ENCODE data around the gene GRK3. TPM values are rescaled to one million over a fixed set of nuclear protein-coding genes. Genes with fewer than 3 reads are reported as not detected.
A peak's percentile ranks its signal among the peaks of the same experiment; 100 is the strongest.
"Not testable (repeated sequence)": the region's sequence is repeated elsewhere in the genome, so short reads cannot be mapped to it uniquely, and the experiment has no call there.

Gene GRK3
- total and polyA plus RNA-seq, 2 donors = 8.4 to 20.2 TPM

- H3K9me3 ChIP-seq (ENCODE audit: control insufficient read depth in 2 of 2, insufficient read depth in 1 of 2, low read length in 1 of 2) = no peaks in the 10 kb centered on the region
- no peak for DNase-seq (ENCODE audit: low read depth in 6 of 9, low spot score in 9 of 9)
- H3K36me3 ChIP-seq (ENCODE audit: control insufficient read depth in 2 of 2, insufficient read depth in 2 of 2, low read length in 1 of 2) = no peaks in the 10 kb centered on the region
- H3K27ac ChIP-seq (ENCODE audit: low read depth in 1 of 2, low read length in 1 of 2) = no peak overlapping the region
- H3K4me3 ChIP-seq (ENCODE audit: low read length in 2 of 2) = no peak overlapping the region
- H3K27me3 ChIP-seq (ENCODE audit: control insufficient read depth in 2 of 2, insufficient read depth in 1 of 2, low read length in 1 of 2) = no peaks in the 10 kb centered on the region
- peaks cover 4 to 9% of the 10 kb centered on the region in 2 donors for H3K4me1 ChIP-seq (ENCODE audit: control insufficient read depth in 2 of 2, insufficient read depth in 2 of 2, low read length in 2 of 2)
- WGBS = 97% methylated on average over 5 of the region's 5 CpGs
These were observed 9.4 kb downstream of the GRK3 start for GRCh38 chr22:25573841-25574240.

GRCh38 chr22:25574736-25575135 is 10.3 kb downstream of the GRK3 start:
- Histone ChIP-seq H3K36me3 (ENCODE audit: control insufficient read depth in 2 of 2, insufficient read depth in 2 of 2, low read length in 1 of 2) (no peaks in the 10 kb centered on the region), H3K27me3 (ENCODE audit: control insufficient read depth in 2 of 2, insufficient read depth in 1 of 2, low read length in 1 of 2) (no peaks in the 10 kb centered on the region), H3K9me3 (ENCODE audit: control insufficient read depth in 2 of 2, insufficient read depth in 1 of 2, low read length in 1 of 2) (no peaks in the 10 kb centered on the region), H3K27ac (ENCODE audit: low read depth in 1 of 2, low read length in 1 of 2) (no peak overlapping the region), H3K4me3 (ENCODE audit: low read length in 2 of 2) (no peak overlapping the region), H3K4me1 (ENCODE audit: control insufficient read depth in 2 of 2, insufficient read depth in 2 of 2, low read length in 2 of 2) (peaks cover 4 to 5% of the 10 kb centered on the region in 2 donors)
- no peak for DNase-seq (ENCODE audit: low read depth in 6 of 9, low spot score in 9 of 9)
- WGBS = 99% methylated on average over 4 of the region's 4 CpGs

- H3K4me3 ChIP-seq (ENCODE audit: low read length in 2 of 2); H3K9me3 ChIP-seq (ENCODE audit: control insufficient read depth in 2 of 2, insufficient read depth in 1 of 2, low read length in 1 of 2); H3K27ac ChIP-seq (ENCODE audit: low read depth in 1 of 2, low read length in 1 of 2); DNase-seq (ENCODE audit: low read depth in 6 of 9, low spot score in 9 of 9); H3K4me1 ChIP-seq (ENCODE audit: control insufficient read depth in 2 of 2, insufficient read depth in 2 of 2, low read length in 2 of 2); H3K27me3 ChIP-seq (ENCODE audit: control insufficient read depth in 2 of 2, insufficient read depth in 1 of 2, low read length in 1 of 2); H3K36me3 ChIP-seq (ENCODE audit: control insufficient read depth in 2 of 2, insufficient read depth in 2 of 2, low read length in 1 of 2): not testable (repeated sequence)
- 98% methylated on average over 7 of the region's 8 CpGs for WGBS
These were observed 11.4 kb downstream of the GRK3 start for GRCh38 chr22:25575674-25576392.

- not testable (repeated sequence) for DNase-seq (ENCODE audit: low read depth in 6 of 9, low spot score in 9 of 9); H3K4me1 ChIP-seq (ENCODE audit: control insufficient read depth in 2 of 2, insufficient read depth in 2 of 2, low read length in 2 of 2); H3K27ac ChIP-seq (ENCODE audit: low read depth in 1 of 2, low read length in 1 of 2); H3K36me3 ChIP-seq (ENCODE audit: control insufficient read depth in 2 of 2, insufficient read depth in 2 of 2, low read length in 1 of 2); H3K9me3 ChIP-seq (ENCODE audit: control insufficient read depth in 2 of 2, insufficient read depth in 1 of 2, low read length in 1 of 2); H3K27me3 ChIP-seq (ENCODE audit: control insufficient read depth in 2 of 2, insufficient read depth in 1 of 2, low read length in 1 of 2); H3K4me3 ChIP-seq (ENCODE audit: low read length in 2 of 2)
- WGBS = 89% methylated on average over 6 of the region's 6 CpGs
These were observed 17.0 kb downstream of the GRK3 start for GRCh38 chr22:25581452-25581851.

- 91% methylated on average over 5 of the region's 5 CpGs for WGBS
- Histone ChIP-seq H3K9me3 (ENCODE audit: control insufficient read depth in 2 of 2, insufficient read depth in 1 of 2, low read length in 1 of 2) (no peaks in the 10 kb centered on the region), H3K27me3 (ENCODE audit: control insufficient read depth in 2 of 2, insufficient read depth in 1 of 2, low read length in 1 of 2) (no peaks in the 10 kb centered on the region), H3K4me3 (ENCODE audit: low read length in 2 of 2) (no peak overlapping the region), H3K27ac (ENCODE audit: low read depth in 1 of 2, low read length in 1 of 2) (no peak overlapping the region), H3K36me3 (ENCODE audit: control insufficient read depth in 2 of 2, insufficient read depth in 2 of 2, low read length in 1 of 2) (no peaks in the 10 kb centered on the region), H3K4me1 (ENCODE audit: control insufficient read depth in 2 of 2, insufficient read depth in 2 of 2, low read length in 2 of 2) (no peaks in the 10 kb centered on the region)
- DNase-seq (ENCODE audit: low read depth in 6 of 9, low spot score in 9 of 9) = no peak
These were observed 18.5 kb downstream of the GRK3 start for GRCh38 chr22:25582946-25583345.

- 82% methylated on average over 5 of the region's 5 CpGs for WGBS
- H3K4me1 ChIP-seq (ENCODE audit: control insufficient read depth in 2 of 2, insufficient read depth in 2 of 2, low read length in 2 of 2); H3K4me3 ChIP-seq (ENCODE audit: low read length in 2 of 2); H3K36me3 ChIP-seq (ENCODE audit: control insufficient read depth in 2 of 2, insufficient read depth in 2 of 2, low read length in 1 of 2); H3K27ac ChIP-seq (ENCODE audit: low read depth in 1 of 2, low read length in 1 of 2); H3K27me3 ChIP-seq (ENCODE audit: control insufficient read depth in 2 of 2, insufficient read depth in 1 of 2, low read length in 1 of 2); DNase-seq (ENCODE audit: low read depth in 6 of 9, low spot score in 9 of 9); H3K9me3 ChIP-seq (ENCODE audit: control insufficient read depth in 2 of 2, insufficient read depth in 1 of 2, low read length in 1 of 2): not testable (repeated sequence)
These were observed 20.5 kb downstream of the GRK3 start for GRCh38 chr22:25584993-25585392.

- not testable (repeated sequence) for H3K4me3 ChIP-seq (ENCODE audit: low read length in 2 of 2); DNase-seq (ENCODE audit: low read depth in 6 of 9, low spot score in 9 of 9); H3K27me3 ChIP-seq (ENCODE audit: control insufficient read depth in 2 of 2, insufficient read depth in 1 of 2, low read length in 1 of 2); H3K36me3 ChIP-seq (ENCODE audit: control insufficient read depth in 2 of 2, insufficient read depth in 2 of 2, low read length in 1 of 2); H3K9me3 ChIP-seq (ENCODE audit: control insufficient read depth in 2 of 2, insufficient read depth in 1 of 2, low read length in 1 of 2); H3K27ac ChIP-seq (ENCODE audit: low read depth in 1 of 2, low read length in 1 of 2); H3K4me1 ChIP-seq (ENCODE audit: control insufficient read depth in 2 of 2, insufficient read depth in 2 of 2, low read length in 2 of 2)
- WGBS = 97% methylated on average over 4 of the region's 4 CpGs
These were observed 25.2 kb downstream of the GRK3 start for GRCh38 chr22:25589664-25590063.

GRCh38 chr22:25593323-25593722 is 28.8 kb downstream of the GRK3 start:
- DNase-seq (ENCODE audit: low read depth in 6 of 9, low spot score in 9 of 9); H3K4me1 ChIP-seq (ENCODE audit: control insufficient read depth in 2 of 2, insufficient read depth in 2 of 2, low read length in 2 of 2); H3K4me3 ChIP-seq (ENCODE audit: low read length in 2 of 2); H3K36me3 ChIP-seq (ENCODE audit: control insufficient read depth in 2 of 2, insufficient read depth in 2 of 2, low read length in 1 of 2); H3K27ac ChIP-seq (ENCODE audit: low read depth in 1 of 2, low read length in 1 of 2); H3K9me3 ChIP-seq (ENCODE audit: control insufficient read depth in 2 of 2, insufficient read depth in 1 of 2, low read length in 1 of 2); H3K27me3 ChIP-seq (ENCODE audit: control insufficient read depth in 2 of 2, insufficient read depth in 1 of 2, low read length in 1 of 2): not testable (repeated sequence)
- 96% methylated on average over 2 of the region's 2 CpGs for WGBS

GRCh38 chr22:25598609-25599008 is 34.1 kb downstream of the GRK3 start:
- Histone ChIP-seq H3K9me3 (ENCODE audit: control insufficient read depth in 2 of 2, insufficient read depth in 1 of 2, low read length in 1 of 2) (no peaks in the 10 kb centered on the region), H3K4me3 (ENCODE audit: low read length in 2 of 2) (no peak overlapping the region), H3K27ac (ENCODE audit: low read depth in 1 of 2, low read length in 1 of 2) (no peak overlapping the region), H3K36me3 (ENCODE audit: control insufficient read depth in 2 of 2, insufficient read depth in 2 of 2, low read length in 1 of 2) (no peaks in the 10 kb centered on the region), H3K27me3 (ENCODE audit: control insufficient read depth in 2 of 2, insufficient read depth in 1 of 2, low read length in 1 of 2) (no peaks in the 10 kb centered on the region), H3K4me1 (ENCODE audit: control insufficient read depth in 2 of 2, insufficient read depth in 2 of 2, low read length in 2 of 2) (peaks cover 4 to 5% of the 10 kb centered on the region in 2 donors)
- 99% methylated on average over 1 of the region's 1 CpG for WGBS
- DNase-seq (ENCODE audit: low read depth in 6 of 9, low spot score in 9 of 9) = peak in 3 of 9 donors; percentile 16 to 53 (median 16)

Data from thymus (tissue), 11 donors.